Endothelial cell of umbilical vein (primary cell): ENCODE results near the gene LRP1B. TPM values are rescaled to one million over a fixed set of nuclear protein-coding genes. Genes with fewer than 3 reads are reported as not detected.

Experiments
- BruUV-seq: library from RNA; stranded (reverse); fragments of 400-500 nt; replicated peaks from 2 replicates; lab custom pipeline; 2021; lab: Mats Ljungman, UMichigan
- CTCF ChIA-PET: fragments of 300-600, 350-600 bp; sonication (Branson Sonifier 250); formaldehyde crosslinking; loops from one replicate; lab custom pipeline; 2021; ENCODE audit warnings: antibody characterized with exemption, inconsistent platforms; lab: Charles Lee
- POLR2A ChIA-PET: fragments of 300-600, 350-600 bp; sonication (Branson Sonifier 250); formaldehyde crosslinking; loops from one replicate; lab custom pipeline; 2021; ENCODE audit warnings: antibody characterized with exemption, inconsistent platforms; lab: Charles Lee
- DNase-seq: peaks from one replicate; pipeline ENCODE4 v3.0.0-alpha.2; 2011; ENCODE audit warnings: low read depth, low spot score
- FAIRE-seq: peaks from 2 replicates; lab custom pipeline; 2011; peaks lifted over from hg19 to GRCh38; lab: Jason Lieb, UNC
- H2AFZ ChIP-seq: 2 replicates; pipeline ENCODE4 v1.6.0; 2012; ENCODE audit warnings: low read depth, low read length, control low read depth, inconsistent platforms
- H3K27ac ChIP-seq: 2 replicates; pipeline ENCODE4 v1.5.1; 2011; ENCODE audit warnings: low read depth, mild to moderate bottlenecking, control low read depth, low read length, moderate library complexity; ENCODE audit not compliant: insufficient read depth
- H3K27me3 ChIP-seq, 2 experiments: 2 replicates each; pipeline versions ENCODE4 v1.6.0 to v1.6.1; 2011; ENCODE audit warnings: low read length in 2 of 2, mixed read lengths in 1 of 2; ENCODE audit not compliant: control insufficient read depth in 2 of 2, insufficient read depth in 2 of 2
- H3K36me3 ChIP-seq, 2 experiments: 2 replicates in 1 of 2; 3 replicates in 1 of 2; pipeline ENCODE4 v1.5.1; 2011; ENCODE audit warnings: low read length in 2 of 2, mild to moderate bottlenecking in 1 of 2, moderate library complexity in 1 of 2; ENCODE audit not compliant: control insufficient read depth in 2 of 2, insufficient read depth in 2 of 2; ENCODE audit errors: extremely low read depth in 1 of 2
- H3K4me1 ChIP-seq: 3 replicates; pipeline ENCODE4 v1.5.1; 2011; ENCODE audit warnings: mild to moderate bottlenecking, low read length; ENCODE audit not compliant: control insufficient read depth, insufficient read depth; ENCODE audit errors: extremely low read depth
- H3K4me2 ChIP-seq: 2 replicates; pipeline ENCODE4 v1.6.1; 2011; ENCODE audit warnings: low read length, control low read depth, mixed read lengths; ENCODE audit not compliant: insufficient read depth
- H3K4me3 ChIP-seq, 3 experiments: fragments of 200-600 bp in 1 of 3; sonication (generic), shearing (Covaris generic) in 1 of 3; replicated peaks in 1 of 3; 2 replicates each; pipeline ENCODE4 v1.5.1; 2011 to 2016; ENCODE audit warnings: control low read depth in 3 of 3, low read length in 3 of 3, mild to moderate bottlenecking in 2 of 3, inconsistent platforms in 1 of 3, low read depth in 1 of 3, moderate library complexity in 1 of 3; ENCODE audit not compliant: insufficient read depth in 1 of 3
- H3K79me2 ChIP-seq: 2 replicates; pipeline ENCODE4 v1.6.0; 2012; ENCODE audit warnings: low read length, inconsistent platforms; ENCODE audit not compliant: control insufficient read depth, insufficient read depth
- H3K9ac ChIP-seq: replicated peaks from 2 replicates; pipeline ENCODE3; 2011; ENCODE audit warnings: low read length, control low read depth; ENCODE audit not compliant: insufficient read depth; ENCODE audit errors: extremely low read depth
- H3K9me1 ChIP-seq: replicated peaks from 3 replicates; pipeline ENCODE4 v1.6.0; 2011; ENCODE audit warnings: mild to moderate bottlenecking, low read length; ENCODE audit not compliant: control insufficient read depth, insufficient read depth; ENCODE audit errors: extremely low read depth
- H3K9me3 ChIP-seq: replicated peaks from 2 replicates; pipeline ENCODE4 v1.5.1; 2012; ENCODE audit warnings: low read length, inconsistent platforms; ENCODE audit not compliant: control insufficient read depth, insufficient read depth
- H4K20me1 ChIP-seq: replicated peaks from 2 replicates; pipeline ENCODE3; 2011; ENCODE audit warnings: mild to moderate bottlenecking, low read length; ENCODE audit not compliant: control insufficient read depth, insufficient read depth; ENCODE audit errors: extremely low read depth
- EZH2 ChIP-seq: IDR thresholded peaks from 2 replicates; pipeline ENCODE4 v1.6.1; 2012; ENCODE audit warnings: borderline replicate concordance, low read depth, mild to moderate bottlenecking, moderate library complexity, low read length, inconsistent platforms; ENCODE audit not compliant: severe bottlenecking
- FOS ChIP-seq: IDR thresholded peaks from 2 replicates; pipeline ENCODE4 v1.6.1; 2011; ENCODE audit warnings: mild to moderate bottlenecking, low read length, moderate library complexity, borderline replicate concordance; ENCODE audit not compliant: insufficient read depth
- GATA2 ChIP-seq: IDR thresholded peaks from 2 replicates; pipeline ENCODE4 v1.7.0; 2011; ENCODE audit warnings: low read depth, mild to moderate bottlenecking, moderate library complexity, mixed read lengths, low read length; ENCODE audit not compliant: insufficient read length, insufficient read depth
- JUN ChIP-seq: IDR thresholded peaks from 2 replicates; pipeline ENCODE4 v1.6.1; 2011; ENCODE audit warnings: borderline replicate concordance, low read depth; ENCODE audit not compliant: insufficient read length, insufficient read depth
- MYC ChIP-seq: IDR thresholded peaks from one replicate; pipeline ENCODE4 v1.6.1; 2011; ENCODE audit warnings: mild to moderate bottlenecking, low read depth, low read length
- POLR2A ChIP-seq: IDR thresholded peaks from 2 replicates; pipeline ENCODE4 v1.6.1; 2012; ENCODE audit warnings: low read depth, mild to moderate bottlenecking, control low read depth, low read length
- POLR2AphosphoS5 ChIP-seq: IDR thresholded peaks from 2 replicates; pipeline ENCODE4 v1.6.1; 2012; ENCODE audit warnings: low read depth, mild to moderate bottlenecking, control low read depth, low read length, moderate library complexity; ENCODE audit not compliant: insufficient read depth
- dilution Hi-C: fragments of 300-500 bp; cut with MboI; formaldehyde crosslinking; loops from one replicate; pipeline ENCODE4 v1.15.0; 2019; ENCODE audit warnings: low sequenced_read_pairs; ENCODE audit not compliant: extremely low pct_ligation_motif_present
- intact Hi-C: fragments of 100-400 bp; cut with micrococcal nuclease; formaldehyde crosslinking; loops from one replicate; pipeline ENCODE4 v1.10.0; 2022
- polyA plus RNA-seq, 4 experiments: library from polyadenylated mRNA; depleted of rRNA in 3 of 4; stranded (reverse) in 3 of 4; unstranded in 1 of 4; fragments of >200 nt; gene quantifications; 2 replicates each; pipeline versions ENCODE4 v1.2.1 to v1.2.3, GENCODE V29; 2011 to 2012; ENCODE audit warnings: missing spikeins in 1 of 4
- total RNA-seq: library from RNA; stranded (reverse); gene quantifications from 2 replicates; pipeline ENCODE4 v1.2.3, GENCODE V29; 2021
- TF ChIP-seq, protein P1 (sequence below), 2 donors: IDR thresholded peaks; 1 replicate in 1 of 2; 2 replicates in 1 of 2; pipeline ENCODE4 v1.5.1; 2011; ENCODE audit warnings: low read length in 2 of 2, mild to moderate bottlenecking in 2 of 2, moderate library complexity in 2 of 2, control low read depth in 1 of 2, inconsistent platforms in 1 of 2, low read depth in 1 of 2; ENCODE audit not compliant: insufficient read depth in 1 of 2; ENCODE audit errors: extremely low read depth in 1 of 2
- TF ChIP-seq, protein P2 (sequence below): IDR thresholded peaks from 2 replicates; pipeline ENCODE4 v1.6.1; 2011; ENCODE audit not compliant: insufficient read depth, insufficient read length

Gene LRP1B
- total and polyA plus RNA-seq, 2 donors (not counting 3 experiments of a cell fraction or from before 2014, with no cell fraction given) = 0.03 to 0.07 TPM

DNA sequence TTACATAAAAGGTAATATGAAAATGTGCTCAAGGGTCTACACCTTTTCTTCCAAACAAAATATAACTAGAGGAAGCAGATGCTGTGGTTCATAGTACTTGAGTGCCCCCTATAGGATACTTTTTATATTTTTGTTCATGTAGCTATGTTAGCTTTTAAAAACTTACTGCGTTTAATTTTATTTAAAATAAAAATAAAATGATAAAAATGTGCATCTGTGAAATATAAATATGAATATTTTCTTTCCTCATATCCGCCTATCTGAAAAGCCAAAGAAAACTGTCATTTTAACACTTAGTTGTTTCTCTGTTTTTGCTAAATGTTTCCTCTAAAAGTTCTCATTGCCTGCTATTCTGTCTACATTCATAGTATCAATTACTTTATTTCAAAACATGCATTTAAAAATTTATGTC is 9.6 kb upstream of the LRP1B start:
- FAIRE-seq (no peak), DNase-seq (peak; percentile 36)
- no peaks in the 10 kb centered on the region for H3K9me3 ChIP-seq
- H2AFZ ChIP-seq = no peak overlapping the region
- H3K9ac ChIP-seq = no peak overlapping the region
- CTCF ChIA-PET = interaction anchor here (0.6 to 3.1 kb wide), 31 partner anchors 10 to 1277 kb away, joined by 3 to 54 read pairs (median 3); partner anchors contain the start of gene LRP1B
- peaks cover 2 to 7% of the 10 kb centered on the region in 2 experiments for H3K27me3 ChIP-seq
- no peaks in the 10 kb centered on the region for H4K20me1 ChIP-seq
- H3K4me3 ChIP-seq = no peak overlapping the region
- no peak overlapping the region for H3K27ac ChIP-seq
- H3K79me2 ChIP-seq = no peaks in the 10 kb centered on the region
- BruUV-seq = no TSS peak
- POLR2A ChIA-PET = no interaction called here
- TF ChIP-seq FOS (no peak), MYC (no peak)
- TF ChIP-seq, protein P1, sequence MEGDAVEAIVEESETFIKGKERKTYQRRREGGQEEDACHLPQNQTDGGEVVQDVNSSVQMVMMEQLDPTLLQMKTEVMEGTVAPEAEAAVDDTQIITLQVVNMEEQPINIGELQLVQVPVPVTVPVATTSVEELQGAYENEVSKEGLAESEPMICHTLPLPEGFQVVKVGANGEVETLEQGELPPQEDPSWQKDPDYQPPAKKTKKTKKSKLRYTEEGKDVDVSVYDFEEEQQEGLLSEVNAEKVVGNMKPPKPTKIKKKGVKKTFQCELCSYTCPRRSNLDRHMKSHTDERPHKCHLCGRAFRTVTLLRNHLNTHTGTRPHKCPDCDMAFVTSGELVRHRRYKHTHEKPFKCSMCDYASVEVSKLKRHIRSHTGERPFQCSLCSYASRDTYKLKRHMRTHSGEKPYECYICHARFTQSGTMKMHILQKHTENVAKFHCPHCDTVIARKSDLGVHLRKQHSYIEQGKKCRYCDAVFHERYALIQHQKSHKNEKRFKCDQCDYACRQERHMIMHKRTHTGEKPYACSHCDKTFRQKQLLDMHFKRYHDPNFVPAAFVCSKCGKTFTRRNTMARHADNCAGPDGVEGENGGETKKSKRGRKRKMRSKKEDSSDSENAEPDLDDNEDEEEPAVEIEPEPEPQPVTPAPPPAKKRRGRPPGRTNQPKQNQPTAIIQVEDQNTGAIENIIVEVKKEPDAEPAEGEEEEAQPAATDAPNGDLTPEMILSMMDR (IDR thresholded peaks at IDR 0.05; ENCODE audit: extremely low read depth in 1 of 2, insufficient read depth in 1 of 2, low read depth in 1 of 2, low read length in 2 of 2) = peak in 1 of 2 donors; percentile 24
- H3K36me3 ChIP-seq = no peaks in the 10 kb centered on the region
- no peaks in the 10 kb centered on the region for H3K9me1 ChIP-seq
- dilution Hi-C loops = no loop called here
- H3K4me1 ChIP-seq = no peaks in the 10 kb centered on the region
- intact Hi-C loops = no loop called here
- no peak overlapping the region for H3K4me2 ChIP-seq

DNA sequence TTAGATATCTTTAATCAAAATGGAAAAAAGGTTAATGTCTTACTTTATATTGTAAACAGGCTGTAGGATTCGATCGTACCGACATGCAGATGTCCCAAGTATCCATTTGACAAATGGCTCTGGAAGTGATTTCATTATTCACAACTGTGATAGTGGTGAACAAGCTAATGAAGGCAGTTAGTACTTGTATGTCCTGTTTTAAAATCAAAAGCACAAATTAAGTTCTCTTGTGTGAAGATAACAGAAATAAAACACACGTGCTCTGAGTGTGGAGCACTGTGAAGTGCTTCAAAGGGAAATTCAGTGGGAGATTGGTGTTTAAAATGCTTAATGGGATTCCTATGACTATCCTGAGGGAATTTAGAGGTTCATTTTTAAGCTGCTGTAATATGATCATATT is 8.6 kb upstream of the LRP1B start:
- intact Hi-C loops (loop anchor here (10.0 kb wide), 2 partner anchors 225 to 1965 kb away; no protein-coding TSS in a partner anchor), dilution Hi-C loops (no loop called here)
- POLR2A ChIA-PET = no interaction called here
- no peak for TF ChIP-seq POLR2AphosphoS5
- TF ChIP-seq FOS = no peak
- no peak for TF ChIP-seq EZH2
- no peak for TF ChIP-seq MYC
- TF ChIP-seq POLR2A = no peak
- TF ChIP-seq GATA2 = no peak
- TF ChIP-seq, protein P1 (IDR thresholded peaks at IDR 0.05; ENCODE audit: extremely low read depth in 1 of 2, insufficient read depth in 1 of 2, low read depth in 1 of 2, low read length in 2 of 2) = no peak
- TF ChIP-seq JUN = no peak
- TF ChIP-seq, protein P2, sequence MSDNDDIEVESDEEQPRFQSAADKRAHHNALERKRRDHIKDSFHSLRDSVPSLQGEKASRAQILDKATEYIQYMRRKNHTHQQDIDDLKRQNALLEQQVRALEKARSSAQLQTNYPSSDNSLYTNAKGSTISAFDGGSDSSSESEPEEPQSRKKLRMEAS = no peak
- H3K9me3 ChIP-seq = no peaks in the 10 kb centered on the region
- no peak overlapping the region for H3K27ac ChIP-seq
- CTCF ChIA-PET = interaction anchor here (0.7 to 3.1 kb wide), 15 partner anchors 10 to 1553 kb away, joined by 3 to 54 read pairs (median 4); partner anchors contain the start of gene LRP1B
- H3K9me1 ChIP-seq = no peaks in the 10 kb centered on the region
- H3K4me2 ChIP-seq = no peak overlapping the region
- H3K9ac ChIP-seq = no peak overlapping the region
- H4K20me1 ChIP-seq = no peaks in the 10 kb centered on the region
- no peak for FAIRE-seq
- no peak overlapping the region for H2AFZ ChIP-seq
- no peaks in the 10 kb centered on the region for H3K4me1 ChIP-seq
- no peaks in the 10 kb centered on the region for H3K79me2 ChIP-seq
- DNase-seq = no peak
- H3K36me3 ChIP-seq = no peaks in the 10 kb centered on the region
- no peak overlapping the region for H3K4me3 ChIP-seq
- peaks cover 2 to 11% of the 10 kb centered on the region in 2 experiments for H3K27me3 ChIP-seq
- no TSS peak for BruUV-seq
